Islet precursor cell (in vitro differentiated cells): Measurements from ENCODE around the gene SBF2.

Source experiments
- DNase-seq: peaks from one replicate; pipeline ENCODE4 v3.0.0-alpha.2; 2018

The SBF2 gene

DNA sequence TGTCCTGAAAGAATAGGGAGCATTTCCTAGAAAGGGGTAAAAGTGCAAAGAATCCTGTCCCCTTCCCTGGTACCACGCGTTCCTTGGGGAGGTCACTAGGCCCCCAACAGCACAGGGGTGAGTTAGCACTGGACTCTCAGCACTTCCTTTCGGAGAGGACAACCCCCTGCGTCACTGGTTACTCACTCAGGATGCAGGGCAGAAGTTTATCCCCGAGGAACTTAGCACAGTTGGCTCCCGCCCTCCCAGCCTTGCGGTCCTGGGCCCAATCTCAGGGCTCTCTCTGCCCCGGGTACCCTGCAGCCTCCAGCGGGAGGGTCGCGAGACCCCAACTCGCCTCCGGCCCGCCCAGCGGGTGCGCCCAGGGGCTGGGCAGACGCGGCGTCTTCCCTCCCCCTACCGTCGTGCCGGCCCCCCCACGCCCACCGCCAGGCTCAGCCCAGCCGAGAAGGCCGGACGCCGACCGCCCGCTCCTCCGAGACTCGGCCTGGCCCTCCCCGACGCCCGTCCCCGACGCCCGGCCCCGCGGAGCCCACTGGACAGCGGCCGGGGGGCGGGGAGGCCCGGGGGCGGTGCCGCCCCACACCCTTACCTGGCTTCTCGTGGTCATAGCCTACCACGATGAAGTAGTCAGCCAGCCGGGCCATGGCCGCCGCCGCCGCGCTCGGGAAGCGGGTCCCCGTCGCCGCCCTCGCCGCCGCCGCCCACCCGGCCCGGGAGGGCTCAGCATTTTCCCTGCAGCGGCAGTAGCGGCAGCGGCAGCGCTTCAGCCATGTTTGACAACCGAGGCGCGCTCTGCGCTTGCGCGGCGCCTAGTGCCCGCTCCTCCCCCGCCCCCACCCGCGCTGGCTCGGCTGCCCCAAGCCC, at the start of gene SBF2:
TSS of gene SBF2 (minus strand) at position 797 of the 867 bp plus-strand sequence. CDS start at position 647, 150 bp downstream.
- peak; percentile 93 for DNase-seq

DNA sequence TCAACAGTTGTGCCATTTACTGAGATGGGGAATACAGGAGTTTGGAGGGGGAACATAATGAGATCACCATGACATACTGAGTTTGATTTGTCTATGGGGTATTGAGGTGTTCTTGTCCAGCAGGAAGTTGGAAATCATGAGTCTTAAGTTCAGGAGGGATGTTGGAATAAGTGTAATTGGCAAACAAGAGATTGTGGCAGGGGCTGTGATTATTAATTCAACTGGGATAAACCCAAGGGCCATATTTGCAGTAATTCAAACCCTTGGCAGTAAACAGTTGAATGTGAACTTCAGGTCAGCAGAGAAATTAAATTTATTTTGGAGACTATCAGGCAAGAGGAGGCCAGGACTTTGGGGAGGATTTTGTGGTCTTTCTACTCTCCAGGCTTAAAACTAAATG, 44.3 kb upstream of the SBF2 start:
- DNase-seq: no peak

DNA sequence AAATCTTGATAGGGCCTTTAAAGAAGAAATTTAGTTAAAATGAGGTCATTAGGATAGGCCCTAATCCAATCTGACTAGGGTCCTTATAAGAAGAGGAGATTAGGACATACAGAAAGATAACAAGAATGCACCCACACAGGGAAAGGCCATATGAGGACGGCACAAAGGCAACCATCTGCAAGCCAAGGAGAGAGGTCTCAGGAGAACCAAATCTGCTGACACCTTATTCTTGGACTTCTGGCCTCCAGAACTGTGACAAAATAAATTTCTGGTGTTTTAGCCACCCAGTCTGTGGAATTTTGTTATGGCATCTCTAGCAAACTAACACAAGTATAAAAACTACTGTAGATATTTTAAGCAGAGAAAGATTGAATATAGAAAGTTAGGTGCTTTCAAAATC, 39.5 kb upstream of the SBF2 start:
- no peak for DNase-seq

DNA sequence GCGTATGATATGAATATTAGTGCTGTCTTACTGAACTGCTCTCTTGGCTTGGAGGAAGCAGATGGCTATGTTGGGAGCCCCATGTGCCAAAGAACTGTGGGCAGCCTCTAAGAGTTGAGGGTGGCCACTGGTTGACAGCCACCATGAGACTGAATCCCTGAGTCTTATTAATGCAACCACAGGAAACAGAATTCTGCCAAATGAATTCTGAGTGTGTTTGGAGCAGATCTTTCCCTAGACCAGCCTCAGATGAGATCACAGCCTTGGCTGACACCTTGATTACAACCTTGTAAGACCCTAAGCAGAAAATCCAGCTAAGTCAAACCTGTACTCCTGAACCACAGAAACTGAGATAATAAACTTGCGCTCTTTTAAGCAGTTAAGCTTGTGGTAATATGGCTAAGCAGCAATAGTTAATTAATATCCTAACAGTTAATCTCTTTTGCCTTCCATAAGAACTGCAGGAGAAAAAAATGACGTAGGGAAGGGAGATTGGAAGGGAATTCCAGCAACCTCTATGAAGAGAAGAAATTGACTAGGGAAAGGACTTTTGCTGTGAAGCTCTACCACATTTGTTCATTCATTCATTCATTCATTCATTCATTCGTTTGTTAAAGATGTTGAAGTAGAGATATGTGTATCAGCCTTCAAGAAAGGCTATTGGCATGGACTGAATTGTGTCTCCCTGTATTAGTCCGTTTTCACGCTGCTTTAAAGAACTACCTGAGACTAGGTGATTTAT, 37.7 kb upstream of the SBF2 start:
- no peak for DNase-seq

DNA sequence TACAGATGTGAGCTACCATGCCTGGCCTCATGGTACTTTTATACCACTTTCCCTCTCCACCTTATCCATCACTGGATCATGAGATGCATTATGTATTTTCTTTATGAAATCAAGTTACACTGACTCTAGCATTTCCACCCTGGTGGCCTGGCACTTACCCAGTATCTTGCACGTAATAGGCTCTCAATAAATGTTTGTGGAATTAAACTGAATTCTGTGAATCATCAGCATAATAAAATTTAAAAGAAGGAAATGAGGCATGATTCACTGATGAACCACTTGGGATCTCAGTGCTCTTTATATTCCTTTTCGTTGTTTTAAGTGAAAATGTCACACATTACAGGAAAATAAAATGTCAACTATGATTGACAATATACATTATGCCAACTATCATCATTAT, 35.9 kb upstream of the SBF2 start:
- no peak for DNase-seq

DNA sequence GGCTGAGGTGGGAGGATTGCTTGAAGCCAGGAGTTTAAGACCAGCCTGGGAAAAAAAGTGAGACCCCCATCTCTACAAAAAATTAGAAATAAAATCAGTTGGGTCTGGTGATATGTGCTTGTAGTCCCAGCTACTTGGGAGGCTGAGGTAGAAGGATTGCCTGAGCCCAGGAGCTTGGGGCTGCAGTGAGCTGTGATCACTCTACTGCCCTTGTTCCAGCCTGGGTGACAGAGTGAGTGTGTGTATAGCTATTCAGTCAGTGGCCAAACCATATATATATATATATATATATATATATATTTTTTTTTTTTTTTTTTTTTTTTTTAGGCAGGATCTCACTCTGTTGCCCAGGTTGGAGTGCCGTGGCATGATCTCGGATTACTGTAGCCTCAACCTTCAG, 35.3 kb upstream of the SBF2 start:
- DNase-seq: no peak

DNA sequence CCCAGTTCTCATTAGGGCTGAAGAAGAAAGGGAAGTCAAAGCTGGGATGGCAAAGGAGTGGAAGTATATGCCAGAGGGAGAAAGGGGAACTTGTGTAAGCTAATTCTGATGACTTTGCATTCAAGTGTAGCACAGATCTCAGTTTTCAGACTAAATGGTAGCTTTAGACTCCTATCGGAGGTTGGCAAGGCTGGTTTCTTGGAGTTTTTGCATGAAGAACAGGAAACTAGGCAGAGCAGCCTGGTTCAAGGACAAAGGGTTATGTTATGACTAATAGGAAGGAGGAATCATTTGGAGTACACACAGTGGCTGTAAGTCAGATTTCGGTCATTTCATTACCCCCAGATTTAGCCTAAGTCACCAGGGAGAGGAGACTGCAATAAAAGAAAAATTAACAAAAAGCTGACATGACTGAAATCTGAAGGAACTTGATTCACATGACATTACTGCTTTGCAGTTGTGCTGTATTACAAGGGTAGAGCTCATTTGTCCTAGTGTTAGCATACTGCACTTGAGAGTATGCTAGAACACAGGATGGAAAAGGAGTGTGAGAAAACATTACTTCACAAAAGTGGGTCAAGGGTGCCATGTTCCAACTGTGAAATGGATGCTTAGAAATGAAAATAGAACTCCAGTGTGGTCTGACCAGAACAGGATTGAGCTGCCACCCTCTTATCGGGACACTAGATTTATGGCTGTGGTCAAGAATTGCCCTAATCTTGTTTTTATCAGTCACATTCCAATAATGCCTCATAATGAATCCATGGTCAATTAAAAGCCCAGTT, 34.5 kb upstream of the SBF2 start:
- DNase-seq: no peak

DNA sequence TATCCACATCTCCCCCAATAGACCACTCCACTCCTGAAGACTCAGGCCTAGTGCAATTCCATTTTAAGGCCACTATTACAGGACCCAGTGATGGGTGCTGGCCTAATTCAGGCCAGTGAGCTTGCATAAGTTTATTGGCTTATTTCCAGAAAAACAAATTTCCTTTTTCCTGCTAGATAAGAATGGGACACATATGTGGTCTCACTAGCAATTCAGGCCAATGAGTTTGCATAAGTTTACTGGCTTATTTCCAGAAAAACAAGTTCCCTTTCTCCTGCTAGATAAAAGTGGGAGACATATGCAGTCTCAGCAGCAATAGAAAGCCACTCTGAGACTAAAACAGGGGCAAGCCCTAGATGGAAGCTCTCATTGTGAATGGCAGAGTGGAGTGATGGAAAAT, 33.2 kb upstream of the SBF2 start:
- DNase-seq: no peak

DNA sequence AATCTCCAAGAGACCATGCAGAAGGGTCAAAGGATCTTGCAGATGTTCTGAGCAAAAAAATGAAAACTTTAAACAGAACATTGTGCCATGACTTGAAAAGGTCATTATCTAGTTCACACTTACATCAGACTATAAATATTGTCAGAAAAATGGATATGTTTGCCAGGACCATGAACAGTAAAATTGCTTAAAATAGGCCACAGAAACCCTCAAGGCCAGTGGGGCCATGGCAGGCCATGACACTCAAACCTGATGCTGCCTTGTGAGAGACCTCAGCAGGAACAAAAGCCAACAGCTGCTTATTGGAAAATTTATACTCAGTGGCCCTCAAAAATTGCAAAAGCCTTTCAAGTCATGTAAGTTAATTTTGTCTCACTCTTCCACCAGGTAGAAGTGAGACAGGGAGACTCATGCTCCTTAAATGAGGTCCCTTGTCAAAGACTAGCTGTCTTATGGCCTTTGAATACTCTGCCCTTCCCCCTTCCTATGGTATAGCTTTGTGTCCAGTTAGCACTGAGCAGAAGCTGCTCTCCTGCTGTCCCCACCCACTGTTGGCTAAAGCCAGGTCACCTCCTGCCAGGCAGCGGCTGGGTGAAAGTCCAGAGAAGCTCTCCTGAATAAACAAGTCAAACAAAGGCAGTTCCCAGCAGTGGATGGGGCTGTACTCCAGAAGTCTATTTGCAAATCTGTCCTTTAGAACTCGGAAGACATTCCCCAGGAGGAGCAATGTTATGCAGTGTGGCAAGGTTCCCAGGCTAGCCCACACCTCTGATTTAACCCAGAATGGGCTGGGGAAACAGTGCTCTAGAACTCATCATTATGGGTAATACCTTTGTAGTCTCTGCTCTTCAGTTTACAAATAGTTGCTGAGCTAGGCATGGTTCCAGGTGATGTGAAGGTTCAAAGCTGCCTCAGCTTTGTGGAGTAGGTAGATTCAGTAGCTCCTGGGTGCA, 32.3 kb upstream of the SBF2 start:
- no peak for DNase-seq

DNA sequence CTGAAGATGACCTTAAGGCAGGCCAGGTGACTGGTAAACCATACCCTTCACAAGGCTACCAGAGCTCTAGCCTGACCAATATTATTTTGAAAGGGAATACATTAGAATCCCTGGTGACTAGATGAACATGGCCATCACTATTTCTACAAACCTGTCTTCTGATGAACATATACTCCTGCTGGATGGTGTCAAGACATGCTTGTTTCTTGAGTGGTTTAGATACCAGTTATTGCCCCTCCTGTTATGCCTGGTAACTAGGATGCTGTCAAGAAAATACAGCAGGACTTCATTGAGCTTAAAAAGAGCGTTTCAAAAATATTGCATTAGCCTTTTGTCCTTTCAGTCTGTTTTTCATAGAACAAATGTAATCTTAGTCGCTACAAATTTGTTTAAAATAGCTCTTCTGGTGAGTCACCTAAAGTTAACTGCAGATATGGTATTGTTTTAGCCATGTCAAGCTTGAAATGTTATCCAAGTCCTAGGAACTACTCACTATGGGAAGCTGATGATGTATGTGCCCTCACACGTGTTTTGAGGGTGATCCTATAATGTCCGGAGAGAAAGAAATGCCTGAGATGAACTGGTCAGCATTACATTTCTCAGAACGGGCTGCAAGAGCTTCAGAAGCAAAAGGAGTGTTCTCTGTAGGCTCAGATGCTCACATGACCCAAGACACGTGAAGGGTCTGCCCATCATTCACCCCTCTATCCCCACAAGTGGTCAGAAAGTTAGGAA, 31.4 kb upstream of the SBF2 start:
- DNase-seq: no peak

DNA sequence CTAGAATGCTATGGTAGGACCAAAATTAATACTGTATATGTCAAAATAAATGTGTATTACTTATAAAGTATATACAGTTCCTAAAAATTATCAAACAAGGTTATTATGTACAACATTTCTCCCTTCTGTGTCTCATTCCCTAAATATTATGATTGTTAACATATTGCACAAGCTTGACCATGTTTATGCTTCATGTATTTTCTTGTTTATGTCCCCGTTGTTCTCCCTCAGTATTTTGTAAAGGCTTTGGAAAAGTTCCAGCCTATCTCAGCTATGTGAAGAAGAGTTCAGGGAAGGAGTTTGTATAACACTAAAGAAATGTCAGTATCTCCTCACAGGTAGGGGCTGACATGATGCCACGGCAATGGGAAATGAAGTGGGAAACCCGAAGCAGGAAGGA, 30.5 kb upstream of the SBF2 start:
- no peak for DNase-seq

DNA sequence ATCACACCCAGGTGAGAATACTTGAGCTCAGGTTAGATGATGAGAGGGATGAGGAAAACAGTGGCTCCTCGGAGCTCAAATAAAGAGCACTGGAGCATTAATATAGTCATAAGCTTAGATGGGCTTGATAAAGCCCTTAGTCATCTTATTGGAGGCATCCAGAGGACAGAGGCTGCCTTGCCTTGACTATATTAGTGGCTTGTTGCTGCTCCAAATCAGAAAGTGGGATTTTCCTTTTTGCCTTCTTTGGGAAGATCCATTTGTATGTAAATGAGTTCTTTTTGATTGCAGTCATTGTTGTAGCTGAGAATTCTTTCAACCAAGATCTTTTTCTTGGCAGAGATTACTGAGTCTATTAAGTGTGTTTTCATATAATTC, 29.8 kb upstream of the SBF2 start:
- DNase-seq: no peak

DNA sequence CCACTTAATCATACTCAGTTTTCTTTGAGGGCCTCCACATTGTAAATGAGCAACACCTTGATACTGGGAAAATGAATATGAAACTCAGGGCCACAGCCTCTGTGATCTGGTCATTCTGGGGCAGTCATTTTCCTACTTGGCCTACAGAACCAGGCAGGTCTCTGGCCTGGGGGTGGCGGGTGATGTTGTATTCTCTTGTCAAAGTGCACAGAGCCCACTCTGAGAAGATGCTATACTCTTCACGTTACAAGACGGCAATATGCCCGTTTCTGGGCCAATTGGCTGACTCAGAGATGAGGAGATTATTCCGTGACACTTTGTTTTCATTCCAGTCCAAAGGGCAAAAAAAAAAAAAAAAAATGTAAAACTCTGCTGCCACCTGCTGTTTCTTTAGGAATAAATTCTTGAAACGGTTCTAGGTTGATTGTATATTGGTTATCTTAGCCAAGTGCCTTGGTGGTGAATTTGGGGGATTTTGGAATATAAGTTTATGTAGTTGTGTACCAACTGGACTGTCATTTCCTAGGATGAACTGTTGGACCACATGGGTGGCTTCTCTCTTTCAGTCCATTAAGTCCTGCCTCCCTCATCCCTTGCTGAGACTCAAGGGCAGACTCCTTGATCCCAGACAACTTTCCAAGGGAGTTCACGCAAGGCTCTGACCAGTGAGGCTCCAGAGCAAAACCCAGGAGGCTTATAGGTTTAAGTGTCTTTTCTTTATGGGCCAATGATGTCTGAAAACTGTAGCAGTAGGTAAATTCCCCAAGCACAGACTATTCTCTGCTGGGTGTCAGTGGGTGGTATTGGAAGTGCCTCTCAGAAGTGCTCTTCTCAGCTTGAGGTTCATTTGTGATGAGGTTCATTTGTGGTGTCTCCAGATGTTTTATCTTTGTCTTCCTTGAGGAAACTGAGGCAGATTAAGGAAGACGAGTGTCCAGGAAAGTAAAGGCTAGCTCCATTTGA, 29.1 kb upstream of the SBF2 start:
- peak; percentile 82 for DNase-seq

DNA sequence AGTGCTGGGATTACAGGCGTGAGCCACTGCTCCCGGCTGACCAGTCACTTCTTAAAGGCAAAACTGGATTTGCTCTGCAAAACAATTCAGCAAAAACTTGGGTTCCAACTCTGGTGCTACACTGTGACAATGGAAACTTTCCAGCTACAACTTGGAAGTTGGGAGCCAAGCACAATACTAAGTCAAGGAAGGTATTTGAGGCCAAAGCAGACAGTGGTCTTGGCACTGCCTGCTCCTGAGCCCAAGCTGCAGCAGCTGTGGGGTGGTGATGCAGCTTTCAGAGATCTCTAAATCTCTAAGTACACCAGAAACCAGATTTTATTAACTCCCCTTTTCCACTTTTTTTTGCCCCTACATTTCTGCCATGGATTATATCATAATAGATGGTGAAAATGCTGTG, 28.4 kb upstream of the SBF2 start:
- DNase-seq: no peak

DNA sequence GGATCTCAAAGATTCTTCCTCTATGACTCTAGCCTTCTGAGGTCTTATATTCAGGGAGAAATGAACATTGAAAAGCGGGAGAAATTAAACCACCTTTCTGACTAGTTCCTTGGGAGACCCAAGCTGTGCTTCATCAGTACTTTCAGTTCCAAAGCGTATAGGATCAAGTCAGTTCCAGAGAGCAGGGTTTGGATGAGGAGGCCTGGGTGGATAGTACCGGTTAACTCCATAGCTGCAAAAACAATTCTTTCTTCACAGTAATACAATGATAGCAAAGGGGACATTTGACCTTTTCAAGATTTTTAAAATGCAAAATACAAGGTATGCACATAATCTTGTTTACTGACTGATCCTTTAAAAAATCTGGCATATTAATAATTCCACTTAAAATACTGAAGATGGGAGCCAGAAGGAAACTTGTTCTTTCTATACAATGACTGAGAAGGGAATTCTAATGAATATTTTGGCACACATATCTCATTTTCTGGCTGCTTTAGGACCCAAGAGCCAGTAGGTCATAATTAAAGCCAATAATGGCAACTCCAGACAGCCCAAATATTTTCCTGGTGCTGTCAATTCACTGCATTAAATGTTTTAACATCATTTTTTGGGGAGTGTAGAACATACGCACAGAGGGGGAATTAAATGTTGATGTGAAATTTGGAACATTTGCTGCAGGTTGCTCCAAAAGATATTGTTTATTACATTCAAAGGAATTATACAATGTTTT, 26.9 kb upstream of the SBF2 start:
- no peak for DNase-seq

DNA sequence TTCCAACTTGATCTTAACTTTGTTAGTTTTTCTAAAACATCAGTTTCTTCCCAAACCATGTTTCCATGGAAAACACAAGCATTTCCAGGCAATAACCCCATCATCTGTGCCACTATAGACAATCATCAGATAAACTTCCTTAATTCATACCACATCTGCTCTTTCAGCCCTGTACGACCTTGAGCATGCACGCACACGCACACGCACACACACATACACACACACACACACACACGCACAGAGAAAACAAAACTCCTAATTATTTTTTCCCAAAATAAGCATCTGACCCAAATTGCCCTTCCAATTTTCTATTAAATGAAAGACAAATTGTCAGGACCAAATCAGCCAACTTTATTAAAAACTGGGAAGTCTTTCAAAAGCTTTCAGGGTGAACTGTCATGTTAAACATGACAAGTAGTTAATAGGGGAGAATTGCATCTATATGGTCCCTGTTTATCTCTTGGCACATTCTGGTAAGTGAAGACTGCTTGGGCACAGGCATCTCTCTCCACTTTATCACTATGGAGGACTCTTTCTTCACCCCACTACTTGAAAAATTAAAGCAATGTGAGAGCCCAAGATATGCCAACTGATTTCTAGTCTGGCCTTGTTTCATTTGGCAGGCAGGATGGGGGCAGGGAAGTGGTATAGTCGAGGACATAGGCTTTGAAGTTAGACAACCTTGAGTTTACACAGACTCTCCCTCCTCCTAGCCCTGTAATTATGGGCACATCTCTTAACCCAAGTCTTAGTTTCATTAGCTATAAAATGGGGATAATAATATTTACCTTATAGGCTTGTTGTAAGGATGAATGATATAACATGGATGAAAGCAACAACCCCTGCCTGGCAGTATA, 25.9 kb upstream of the SBF2 start:
- no peak for DNase-seq

DNA sequence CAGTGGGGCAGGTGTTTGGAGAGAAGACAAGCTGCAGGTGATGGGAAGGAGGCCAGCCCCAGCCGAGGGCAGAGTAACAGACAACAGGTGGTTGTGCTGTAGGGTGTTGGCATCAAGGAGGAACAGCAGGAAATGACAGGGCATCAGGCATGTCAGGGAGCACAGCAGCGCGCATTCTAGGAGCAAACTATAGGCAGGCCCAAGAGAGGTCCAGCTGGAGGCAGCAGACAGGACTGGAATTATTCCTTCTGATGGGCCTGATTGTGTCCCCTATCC, 24.4 kb upstream of the SBF2 start:
- no peak for DNase-seq

DNA sequence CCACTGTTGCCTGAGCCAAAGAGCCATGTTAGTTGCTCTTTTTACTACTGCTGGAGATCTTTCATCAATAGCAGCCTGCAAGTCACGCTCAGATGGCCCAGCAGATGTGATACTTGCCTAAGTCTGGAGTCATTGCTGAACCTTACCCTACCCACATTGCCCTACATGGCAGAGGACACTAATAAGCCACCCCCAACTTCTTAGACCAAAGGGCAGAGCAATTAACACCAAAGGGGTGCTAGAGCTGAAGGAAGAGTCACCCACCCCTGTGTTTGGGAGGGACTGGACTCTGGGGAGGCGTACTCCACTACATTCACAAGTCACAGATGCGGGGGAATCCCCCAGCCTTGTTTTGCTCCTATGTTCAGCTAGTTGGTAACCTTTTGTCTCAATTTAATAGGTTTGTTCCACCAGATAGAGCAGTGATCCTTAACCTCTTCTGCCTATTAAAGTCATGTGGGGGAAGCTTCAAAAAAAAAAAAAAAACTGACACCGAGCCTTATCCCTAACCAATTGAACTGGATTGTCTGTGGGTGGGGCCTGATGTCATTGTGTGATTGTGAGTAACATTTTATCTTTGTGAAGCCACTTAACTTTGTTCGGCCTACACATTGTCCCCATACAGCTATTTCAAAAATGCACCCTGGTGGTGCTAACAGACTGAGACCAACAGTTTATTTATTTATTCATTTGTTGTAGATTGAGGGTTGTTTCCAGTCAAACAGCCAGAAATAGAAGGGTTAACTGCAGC, 23.9 kb upstream of the SBF2 start:
- DNase-seq: no peak
